Right ventricle myocardium inferior (tissue), 1 donor: Measurements from ENCODE around the gene ABHD12. TPM values are rescaled to one million over a fixed set of nuclear protein-coding genes. Genes with fewer than 3 reads are reported as not detected.
A peak's percentile ranks its signal among the peaks of the same experiment; 100 is the strongest.

Source experiments
- ATAC-seq: fragments of 200-7000 bp; cut with Tn5 transposase; one replicate; pipeline ENCODE4 v1.9.1; 2020; ENCODE audit warnings: mild to moderate bottlenecking, moderate library complexity
- DNase-seq: peaks from one replicate; pipeline ENCODE4 v3.0.0; 2021; ENCODE audit errors: missing footprints
- intact Hi-C: fragments of 100-400 bp; cut with DNase I; formaldehyde crosslinking; loops from one replicate; pipeline ENCODE4 v1.11.0; 2022
- total RNA-seq: library from RNA; stranded (reverse); fragmentation: NEBNext Ultra II Directional; extraction: Animal tissue kit (Norgen Biotek cat#: 25700); gene quantifications from one replicate; pipeline ENCODE4 v1.2.1, GENCODE V29; 2021
- donor health status: DM: no; HTN: yes; CAD: no; lungs with severe emphysema.

The ABHD12 gene
- total RNA-seq, 1 donor from 2014 or later = 23.3 TPM

DNA sequence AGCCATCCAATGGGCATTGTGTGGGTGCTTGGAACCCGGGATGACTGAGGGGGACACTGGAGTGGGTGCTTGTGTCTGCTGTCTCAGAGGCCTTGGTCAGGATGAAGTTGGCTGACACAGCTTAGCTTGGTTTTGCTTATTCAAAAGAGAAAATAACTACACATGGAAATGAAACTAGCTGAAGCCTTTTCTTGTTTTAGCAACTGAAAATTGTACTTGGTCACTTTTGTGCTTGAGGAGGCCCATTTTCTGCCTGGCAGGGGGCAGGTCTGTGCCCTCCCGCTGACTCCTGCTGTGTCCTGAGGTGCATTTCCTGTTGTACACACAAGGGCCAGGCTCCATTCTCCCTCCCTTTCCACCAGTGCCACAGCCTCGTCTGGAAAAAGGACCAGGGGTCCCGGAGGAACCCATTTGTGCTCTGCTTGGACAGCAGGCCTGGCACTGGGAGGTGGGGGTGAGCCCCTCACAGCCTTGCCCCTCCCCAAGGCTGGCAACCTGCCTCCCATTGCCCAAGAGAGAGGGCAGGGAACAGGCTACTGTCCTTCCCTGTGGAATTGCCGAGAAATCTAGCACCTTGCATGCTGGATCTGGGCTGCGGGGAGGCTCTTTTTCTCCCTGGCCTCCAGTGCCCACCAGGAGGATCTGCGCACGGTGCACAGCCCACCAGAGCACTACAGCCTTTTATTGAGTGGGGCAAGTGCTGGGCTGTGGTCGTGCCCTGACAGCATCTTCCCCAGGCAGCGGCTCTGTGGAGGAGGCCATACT, 93.3 kb downstream of the ABHD12 start:
- intact Hi-C loops = loop anchor here (5.0 to 10.0 kb wide), 2 partner anchors 100 to 243 kb away; partner anchors contain the start of gene ACSS1
- ATAC-seq (no peak), DNase-seq (peak; percentile 61)

- intact Hi-C loops = loop anchor here (5.0 to 10.0 kb wide), 2 partner anchors 101 to 242 kb away; partner anchors contain the start of gene ACSS1
- no peak for ATAC-seq
Observed at GRCh38 chr20:25296094-25297093, 94.2 kb downstream of the ABHD12 start.

GRCh38 chr20:25295386-25296093, 95.1 kb downstream of the ABHD12 start:
- ATAC-seq (peak; percentile 71), DNase-seq (peak; percentile 85)
- intact Hi-C loops = loop anchor here (2.0 to 10.0 kb wide), 3 partner anchors 19 to 241 kb away; partner anchors contain the start of gene ACSS1

More at GRCh38 chr20:25296094-25297093, 94.2 kb downstream of the ABHD12 start:
- DNase-seq = peak; percentile 50

GRCh38 chr20:25294459-25295385, 95.9 kb downstream of the ABHD12 start:
- intact Hi-C loops = loop anchor here (2.0 to 10.0 kb wide), 4 partner anchors 18 to 240 kb away; partner anchors contain the start of gene ACSS1
- ATAC-seq (peak; percentile 10), DNase-seq (no peak)

DNA sequence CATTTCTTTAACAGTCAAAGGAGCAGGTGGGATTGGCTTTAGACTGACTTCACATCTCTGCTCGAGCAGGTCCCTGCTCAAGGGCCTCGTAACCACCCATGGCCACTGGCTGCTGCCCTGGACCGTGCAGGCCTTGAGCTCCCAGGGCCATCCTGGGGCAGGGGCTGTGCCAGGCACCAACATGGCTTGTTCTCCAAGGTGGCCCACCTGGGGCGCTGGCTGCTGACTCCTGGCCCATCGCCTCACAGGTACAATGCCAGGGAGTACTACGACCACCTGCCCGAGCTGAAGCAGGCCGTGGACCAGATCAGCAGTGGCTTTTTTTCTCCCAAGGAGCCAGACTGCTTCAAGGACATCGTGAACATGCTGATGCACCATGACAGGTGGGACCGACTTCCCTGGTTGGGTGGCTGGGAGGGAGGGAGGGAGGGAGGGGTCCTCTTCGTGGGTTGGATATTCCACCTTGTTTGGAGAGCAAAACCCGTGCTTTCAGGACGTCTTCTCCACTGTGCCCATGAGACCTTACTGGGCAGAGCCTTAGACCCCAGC, 96.7 kb downstream of the ABHD12 start:
- ATAC-seq (no peak), DNase-seq (no peak)
- intact Hi-C loops = loop anchor here (2.0 to 10.0 kb wide), 3 partner anchors 17 to 239 kb away; partner anchors contain the start of gene ACSS1

- DNase-seq (no peak), ATAC-seq (peak; percentile 11)
- intact Hi-C loops = loop anchor here (5.0 to 10.0 kb wide), 2 partner anchors 41 to 239 kb away; partner anchors contain the start of gene ACSS1
Observed at GRCh38 chr20:25293507-25293906, 97.1 kb downstream of the ABHD12 start.

GRCh38 chr20:25292176-25292891, 98.3 kb downstream of the ABHD12 start:
- no peak for ATAC-seq
- DNase-seq = peak; percentile 69
- intact Hi-C loops = loop anchor here (5.0 to 10.0 kb wide), 2 partner anchors 40 to 238 kb away; partner anchors contain the start of gene ACSS1

DNA sequence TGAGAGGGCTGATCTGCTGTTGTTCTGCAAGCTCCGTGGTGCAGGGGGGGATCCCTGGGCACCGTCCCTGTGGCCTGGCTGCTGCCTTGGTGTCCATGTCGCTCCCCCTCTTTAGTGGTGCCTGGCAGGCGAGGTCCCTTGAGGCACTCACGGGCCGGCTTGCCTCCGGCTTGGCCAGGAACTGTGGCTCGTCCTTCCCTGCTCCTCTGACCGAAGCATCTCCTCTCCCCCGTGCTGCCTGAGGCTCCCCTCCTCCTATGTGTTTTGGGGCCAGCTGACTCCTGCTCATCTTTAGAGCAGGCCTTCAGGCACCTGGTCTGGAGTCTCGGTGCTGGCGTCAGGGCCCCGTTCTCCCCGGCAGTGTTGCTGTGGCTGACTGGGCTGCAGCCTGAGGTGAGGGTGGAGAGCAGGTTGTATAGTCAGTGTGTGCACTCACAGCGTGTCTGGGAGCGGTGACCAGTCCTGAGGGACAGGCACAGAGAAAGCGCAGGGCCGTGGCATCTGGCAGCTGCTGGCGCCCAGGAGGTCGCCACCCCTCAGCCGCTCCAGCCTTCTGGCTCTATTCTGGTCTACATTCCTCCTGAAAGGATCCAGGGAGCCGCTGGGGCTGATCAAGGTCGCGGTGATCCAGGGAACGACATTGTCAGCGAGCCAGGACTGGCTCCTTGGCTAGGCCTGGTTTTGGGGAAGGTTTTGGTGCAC, 99.1 kb downstream of the ABHD12 start:
- DNase-seq = peak; percentile 69

GRCh38 chr20:25290646-25291431, 99.8 kb downstream of the ABHD12 start:
- no peak for ATAC-seq
- DNase-seq = peak; percentile 73
- intact Hi-C loops = loop anchor here (5.0 to 10.0 kb wide), 2 partner anchors 39 to 236 kb away; partner anchors contain the start of gene ACSS1

More for the DNA sequence above, 99.1 kb downstream of the ABHD12 start:
- ATAC-seq = peak; percentile 9
- intact Hi-C loops = loop anchor here (5.0 to 10.0 kb wide), 2 partner anchors 39 to 237 kb away; partner anchors contain the start of gene ACSS1

DNA sequence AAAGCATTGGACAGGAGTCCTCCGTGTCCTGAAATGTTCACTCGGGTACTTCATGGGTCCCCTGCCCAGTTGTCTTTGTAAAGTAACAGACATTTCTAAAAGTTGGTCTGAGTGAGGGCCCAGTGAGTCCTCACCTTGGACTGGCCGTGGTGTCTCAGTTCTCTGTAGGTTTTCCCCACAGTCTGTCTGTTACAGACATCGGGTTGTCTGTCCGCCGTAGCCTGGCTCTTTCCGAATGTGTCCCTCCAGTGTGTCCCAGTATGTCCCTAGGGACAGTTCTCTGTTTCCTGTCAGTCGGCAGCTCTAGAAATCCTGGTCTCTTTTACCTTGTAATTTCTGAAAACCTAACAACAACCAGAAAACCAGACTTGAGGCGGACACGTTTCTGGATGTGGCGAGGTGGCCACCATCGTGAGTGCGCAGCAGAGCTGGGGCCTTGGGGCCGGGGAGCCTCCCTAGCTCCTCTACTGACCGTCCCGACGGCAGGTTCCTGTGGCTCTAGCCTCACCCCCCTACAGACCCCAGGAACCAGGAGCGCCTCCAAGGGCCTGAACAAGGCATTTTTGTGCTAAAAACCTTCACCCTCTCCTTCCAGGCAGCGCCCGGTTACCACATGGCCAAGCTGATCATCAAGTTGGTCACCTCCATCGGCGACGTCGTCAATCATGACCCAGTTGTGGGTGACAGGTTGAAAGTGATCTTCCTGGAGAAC, 100.6 kb downstream of the ABHD12 start:
- intact Hi-C loops = loop anchor here (5.0 to 10.0 kb wide), 2 partner anchors 38 to 235 kb away; partner anchors contain the start of gene ACSS1

DNA sequence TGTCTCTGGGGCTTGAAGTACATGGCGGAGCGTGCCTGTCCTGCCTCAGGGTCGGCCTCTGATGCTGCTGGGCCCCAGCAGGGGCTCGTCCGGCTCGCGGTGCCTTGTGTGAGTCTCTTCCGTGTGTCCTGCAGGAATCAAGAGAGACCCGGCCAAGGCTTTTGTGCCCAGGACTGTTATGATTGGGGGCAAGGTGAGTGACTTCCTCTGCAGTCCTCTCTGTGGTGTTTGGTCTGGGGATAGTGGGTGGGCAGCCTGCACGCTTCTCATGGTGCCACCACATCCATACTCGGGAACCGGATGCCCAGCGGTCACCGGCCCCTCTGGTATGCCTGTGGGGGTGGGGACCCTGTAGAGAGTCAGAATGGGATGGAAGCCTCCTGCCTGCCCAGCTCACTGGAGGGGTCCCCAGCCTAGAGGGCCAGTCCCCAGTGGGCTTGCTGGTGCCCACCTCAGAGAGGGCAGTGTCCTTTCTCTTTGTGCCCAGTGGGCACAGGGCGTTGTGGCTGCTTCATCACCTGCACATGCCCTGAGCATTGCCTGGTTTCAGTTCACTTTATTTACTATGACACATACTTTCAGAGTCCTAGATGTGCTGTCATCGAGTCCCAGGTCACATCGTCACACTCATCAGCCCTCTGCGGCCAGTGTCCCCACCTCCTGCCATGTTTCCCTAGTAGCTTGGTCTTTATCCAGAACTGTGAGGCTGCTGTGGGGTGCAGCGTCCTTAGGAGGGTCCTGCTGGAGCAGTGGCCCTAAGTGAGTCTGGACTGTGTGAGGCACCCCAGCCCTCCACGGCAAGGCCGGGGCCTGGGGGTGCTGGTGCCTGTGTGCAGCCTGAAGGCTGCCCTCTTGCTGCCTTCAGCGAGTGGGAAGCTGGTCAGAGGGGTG, 102.1 kb downstream of the ABHD12 start:
- DNase-seq (peak; percentile 63), ATAC-seq (no peak)
- intact Hi-C loops = no loop called here

More for the DNA sequence above, 100.6 kb downstream of the ABHD12 start:
- ATAC-seq = no peak
- peak; percentile 28 for DNase-seq

DNA sequence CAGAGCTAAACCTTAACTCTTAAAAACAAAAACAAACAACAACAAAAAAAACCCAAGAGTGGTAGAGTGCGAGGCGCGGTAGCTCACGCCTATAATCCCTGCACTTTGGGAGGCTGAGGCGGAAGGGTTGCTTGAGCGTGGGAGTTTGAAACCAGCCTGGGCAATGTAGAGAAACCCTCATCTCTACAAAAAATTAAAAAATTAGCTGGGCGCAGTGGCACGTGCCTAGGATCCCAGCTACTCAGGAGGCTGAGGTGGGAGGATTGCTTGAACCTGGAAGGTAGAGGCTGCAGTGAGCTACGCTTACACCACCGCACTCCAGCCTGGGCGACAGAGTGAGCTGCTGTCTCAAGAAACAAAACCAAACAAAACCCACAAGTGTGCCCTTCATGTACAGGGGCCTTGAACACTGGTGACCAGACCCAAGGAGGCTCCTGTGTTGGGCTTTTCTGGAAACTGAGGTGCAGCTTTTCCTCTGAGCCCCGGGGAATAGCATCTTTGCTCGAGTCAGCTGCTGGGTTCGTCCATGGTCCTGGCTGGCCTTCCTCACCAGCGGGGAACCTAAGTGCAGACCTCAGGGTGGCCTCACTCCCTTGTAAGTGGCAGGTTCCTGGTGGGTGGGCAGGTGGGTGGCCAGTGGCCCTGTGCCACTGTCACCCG, 102.9 kb downstream of the ABHD12 start:
- ATAC-seq = no peak
- peak; percentile 32 for DNase-seq
- intact Hi-C loops = no loop called here

DNA sequence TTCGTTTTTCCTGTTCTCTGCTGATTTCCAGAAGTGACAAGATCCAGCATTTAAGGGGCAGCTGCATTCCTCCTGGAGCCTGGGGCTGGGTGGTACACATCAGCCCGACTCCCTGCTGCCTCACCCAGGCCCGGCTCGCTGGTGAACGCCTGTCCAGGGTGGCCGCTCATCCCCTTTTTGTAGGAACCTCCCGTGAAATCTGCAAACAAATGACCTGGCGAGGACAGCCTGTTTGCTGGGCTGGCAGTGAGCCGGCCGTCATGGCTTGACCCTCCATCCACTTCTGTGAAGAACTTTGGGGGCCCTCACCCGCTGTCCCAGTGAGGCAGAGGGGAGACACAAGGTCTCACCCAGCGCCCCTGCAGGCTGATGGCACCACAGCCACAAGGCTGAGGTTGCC, 103.7 kb downstream of the ABHD12 start:
- intact Hi-C loops = no loop called here
- DNase-seq (peak; percentile 17), ATAC-seq (no peak)
